ENCODE data around the gene FCRL1.

FCRL1 gene

DNA sequence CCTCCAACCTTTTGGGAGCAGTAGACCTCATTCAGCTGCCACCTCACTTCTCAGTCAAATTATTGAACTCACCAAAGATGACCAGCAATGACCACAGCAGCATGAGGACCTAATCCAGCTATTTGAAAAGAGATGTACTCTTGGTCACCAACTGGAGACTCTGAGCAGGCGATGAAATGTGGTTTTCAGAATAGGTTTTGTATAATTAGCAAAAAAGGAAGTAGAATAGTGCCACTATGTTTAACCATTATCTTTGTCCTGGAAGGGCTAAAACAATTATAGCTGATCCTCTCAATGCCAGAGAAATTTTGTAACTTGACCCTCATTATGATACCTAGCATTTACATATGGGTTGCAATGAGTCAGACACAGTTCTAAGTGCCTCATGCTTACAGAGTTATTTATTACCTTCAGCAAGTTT, 42.9 kb downstream of the FCRL1 start, which contains the start of gene FCRL2:
FCRL2 (minus strand) TSS at position 162 of the 421 bp plus-strand sequence; CDS start at position 103, 59 bp downstream.
- no peak for DNase-seq (ENCODE audit: extremely low read depth, low read depth)

DNA sequence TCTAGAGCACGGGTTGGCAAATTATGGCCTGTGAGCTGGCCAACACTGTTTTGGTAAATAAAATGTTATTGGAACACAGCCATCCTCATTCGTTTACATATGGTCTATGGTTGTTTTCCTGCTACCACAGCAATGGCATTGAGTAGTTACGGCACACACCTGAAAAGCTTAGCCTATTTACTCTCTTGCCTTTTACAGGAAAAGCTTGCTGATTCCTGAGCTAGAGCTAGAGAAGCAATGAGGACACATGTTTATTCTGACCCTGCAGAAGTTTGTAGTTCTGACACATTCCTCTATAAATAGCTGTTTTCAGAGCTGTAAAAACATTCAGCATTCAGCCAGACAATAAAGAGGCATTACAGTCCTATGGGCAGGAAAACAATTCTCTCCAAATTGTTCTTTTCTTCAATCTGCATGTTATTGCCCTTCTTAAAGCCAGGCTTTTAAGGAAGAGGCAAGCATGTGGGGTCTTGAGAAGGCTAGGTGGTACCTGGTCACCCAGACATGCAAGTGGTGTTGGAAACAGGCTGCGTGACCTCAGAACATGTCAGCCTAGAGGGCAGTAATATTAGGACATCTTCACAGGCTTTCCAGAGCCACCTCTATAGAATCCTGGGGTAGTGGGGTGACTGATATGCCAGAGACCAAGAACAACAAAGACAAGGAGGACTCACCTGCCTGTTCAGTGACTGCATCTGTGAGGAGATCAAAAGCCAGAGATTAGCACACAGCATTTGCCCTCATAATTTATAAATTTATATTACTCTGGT, 44.6 kb downstream of the FCRL1 start:
- TF ChIP-seq, protein P1, sequence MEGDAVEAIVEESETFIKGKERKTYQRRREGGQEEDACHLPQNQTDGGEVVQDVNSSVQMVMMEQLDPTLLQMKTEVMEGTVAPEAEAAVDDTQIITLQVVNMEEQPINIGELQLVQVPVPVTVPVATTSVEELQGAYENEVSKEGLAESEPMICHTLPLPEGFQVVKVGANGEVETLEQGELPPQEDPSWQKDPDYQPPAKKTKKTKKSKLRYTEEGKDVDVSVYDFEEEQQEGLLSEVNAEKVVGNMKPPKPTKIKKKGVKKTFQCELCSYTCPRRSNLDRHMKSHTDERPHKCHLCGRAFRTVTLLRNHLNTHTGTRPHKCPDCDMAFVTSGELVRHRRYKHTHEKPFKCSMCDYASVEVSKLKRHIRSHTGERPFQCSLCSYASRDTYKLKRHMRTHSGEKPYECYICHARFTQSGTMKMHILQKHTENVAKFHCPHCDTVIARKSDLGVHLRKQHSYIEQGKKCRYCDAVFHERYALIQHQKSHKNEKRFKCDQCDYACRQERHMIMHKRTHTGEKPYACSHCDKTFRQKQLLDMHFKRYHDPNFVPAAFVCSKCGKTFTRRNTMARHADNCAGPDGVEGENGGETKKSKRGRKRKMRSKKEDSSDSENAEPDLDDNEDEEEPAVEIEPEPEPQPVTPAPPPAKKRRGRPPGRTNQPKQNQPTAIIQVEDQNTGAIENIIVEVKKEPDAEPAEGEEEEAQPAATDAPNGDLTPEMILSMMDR (IDR thresholded peaks at IDR 0.05; ENCODE audit: low read depth, low read length): no peak
- DNase-seq (ENCODE audit: extremely low read depth, low read depth): no peak

More for the DNA sequence above, 42.9 kb downstream of the FCRL1 start, which contains the start of gene FCRL2:
- TF ChIP-seq, protein P1 (IDR thresholded peaks at IDR 0.05; ENCODE audit: low read depth, low read length): no peak

DNA sequence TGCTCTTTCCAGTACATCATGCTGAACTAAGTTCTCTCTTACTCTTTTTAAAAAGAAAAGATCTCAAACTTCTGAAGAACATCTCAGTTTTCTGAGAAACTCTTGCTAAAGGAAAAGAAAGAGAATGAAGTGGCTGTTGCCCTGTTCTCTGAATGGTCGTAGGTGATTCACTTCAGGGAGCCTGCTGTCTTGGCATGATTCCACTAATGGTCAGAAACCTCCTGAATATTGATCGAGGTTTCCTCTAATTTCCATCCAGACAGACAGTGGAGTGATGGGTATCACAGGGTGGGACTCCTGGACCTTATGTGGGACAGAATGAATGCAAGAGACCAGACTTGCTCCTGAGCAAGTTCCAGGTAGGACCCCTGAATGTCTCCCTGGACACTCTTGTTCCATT, 45.5 kb downstream of the FCRL1 start:
- DNase-seq (ENCODE audit: extremely low read depth, low read depth): no peak
- TF ChIP-seq, protein P1 (IDR thresholded peaks at IDR 0.05; ENCODE audit: low read depth, low read length): no peak

DNA sequence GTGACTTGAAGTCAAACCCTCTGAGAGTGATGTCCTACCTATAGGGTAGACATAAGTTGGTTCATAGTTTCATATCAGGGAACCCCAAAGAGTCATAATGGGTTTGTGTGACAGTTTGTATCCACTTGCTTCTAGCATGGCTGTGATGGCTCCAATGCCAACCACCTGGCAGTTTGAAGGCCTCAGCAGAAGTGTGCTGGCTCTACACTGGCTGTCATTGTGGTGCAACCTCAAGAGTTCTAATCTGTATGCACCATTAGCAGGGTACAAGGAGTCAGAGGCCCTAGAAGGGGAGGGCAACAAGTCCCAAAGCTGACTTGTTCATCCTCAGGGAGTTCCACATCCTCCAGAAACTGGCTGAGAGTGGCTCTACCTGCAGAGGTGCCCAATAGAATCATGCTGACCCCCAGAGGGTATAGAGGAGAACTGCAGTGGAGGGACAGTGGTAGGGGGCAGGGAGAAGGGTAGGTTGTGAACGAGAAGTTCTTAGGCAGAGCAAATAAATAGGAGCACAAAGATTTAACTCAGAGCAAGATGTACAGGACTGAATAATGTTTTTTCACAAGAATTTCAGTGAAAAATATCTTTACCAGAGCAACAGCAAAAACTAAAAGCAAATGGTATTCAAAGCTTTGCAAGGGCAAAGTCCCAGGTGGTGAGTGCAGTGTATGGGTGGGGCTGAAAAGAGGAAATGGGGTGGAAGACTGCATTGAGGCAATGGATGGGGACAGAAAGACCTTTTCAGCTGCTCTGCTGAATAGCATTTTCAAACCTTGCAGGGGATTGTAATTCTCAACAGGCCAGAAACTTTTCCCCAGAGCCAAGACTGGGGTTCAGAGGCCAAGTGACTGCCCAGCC, 46.2 kb downstream of the FCRL1 start:
- no peak for DNase-seq (ENCODE audit: extremely low read depth, low read depth)
- TF ChIP-seq, protein P1 (IDR thresholded peaks at IDR 0.05; ENCODE audit: low read depth, low read length): no peak

DNA sequence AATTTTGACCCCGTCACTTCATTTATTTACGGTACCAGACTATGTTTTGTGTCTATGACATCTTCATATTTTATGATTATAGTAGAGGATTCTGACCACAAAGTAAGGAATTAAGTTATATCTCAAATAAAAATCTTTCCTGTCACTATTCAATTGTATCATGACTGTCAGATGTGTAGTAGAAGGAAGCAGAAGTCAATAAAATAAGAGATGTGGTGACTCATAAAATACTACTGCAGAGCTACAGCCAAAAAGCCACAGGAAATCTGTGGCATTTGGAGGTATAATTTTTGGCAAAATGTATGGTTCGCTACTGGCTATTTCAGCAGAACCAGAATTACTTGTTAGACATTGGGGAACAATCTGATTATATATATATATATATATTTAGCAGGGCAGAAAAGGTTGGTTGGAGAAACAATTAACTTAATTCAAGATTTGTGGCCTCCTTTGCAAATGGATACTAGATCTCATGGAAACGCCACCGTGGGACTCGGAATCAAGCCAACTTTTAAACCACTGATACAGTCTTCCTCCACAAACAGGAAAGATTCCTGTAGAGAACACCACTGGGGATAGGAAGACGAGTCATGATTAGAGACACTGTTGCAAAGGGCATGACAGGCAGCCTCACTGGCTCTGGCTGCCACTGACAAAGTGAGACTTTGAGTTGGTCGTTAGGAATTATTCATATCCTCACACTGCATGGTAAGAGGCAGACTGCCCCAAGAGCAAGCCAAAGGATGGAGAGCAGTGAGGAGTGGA, 48.1 kb downstream of the FCRL1 start:
- no peak for DNase-seq (ENCODE audit: extremely low read depth, low read depth)
- TF ChIP-seq, protein P1 (IDR thresholded peaks at IDR 0.05; ENCODE audit: low read depth, low read length): no peak

DNA sequence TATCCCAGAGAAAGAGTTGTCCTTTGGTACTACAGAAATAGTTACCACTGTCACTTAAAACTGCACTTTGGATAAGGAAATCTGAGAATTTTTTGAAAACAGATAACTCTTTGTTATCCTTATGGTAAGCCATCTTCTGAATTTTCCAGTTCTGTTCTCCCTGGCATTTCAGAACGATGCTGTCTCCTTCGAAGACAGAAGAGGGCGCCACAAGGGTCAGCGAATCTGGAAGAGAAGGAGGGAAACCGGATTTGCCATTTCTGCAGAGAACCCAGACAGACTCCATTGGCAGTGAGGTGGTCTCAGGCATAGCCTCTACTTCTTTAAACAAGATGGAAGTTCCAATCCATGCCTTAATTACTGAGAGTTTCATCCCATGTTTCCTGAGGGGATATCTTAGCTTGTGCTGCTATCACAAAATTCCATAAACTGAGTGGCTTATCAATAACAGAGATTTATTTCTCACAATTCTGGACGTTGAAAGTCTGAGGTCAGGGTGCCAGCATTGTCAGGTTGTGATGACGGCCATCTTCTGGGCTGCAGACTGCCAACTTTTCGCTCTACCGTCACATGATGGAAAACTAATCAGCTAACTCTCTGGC, 49.4 kb downstream of the FCRL1 start:
- DNase-seq (ENCODE audit: extremely low read depth, low read depth): no peak
- TF ChIP-seq, protein P1 (IDR thresholded peaks at IDR 0.05; ENCODE audit: low read depth, low read length): no peak; the same call in 1 of the 2 replicates

Measured in AG09319 (cell line).